ENCODE data around the gene TC2N. TPM values are rescaled to one million over a fixed set of nuclear protein-coding genes. Genes with fewer than 3 reads are reported as not detected.

The TC2N gene
- total and polyA plus RNA-seq, 2 experiments from 2014 or later, result 10.0 to 35.0 TPM

- Histone ChIP-seq H4K20me1 (replicated peaks; ENCODE audit: insufficient read depth) (no peaks in the 10 kb centered on the region), H3K36me3 (ENCODE audit: insufficient read depth) (no peaks in the 10 kb centered on the region), H3K4me3 (no peak overlapping the region), H3K4me1 (ENCODE audit: insufficient read depth) (no peaks in the 10 kb centered on the region), H2AFZ (peak overlapping the region; percentile 25; the same call in 1 of the 2 replicates), H3K4me2 (no peak overlapping the region), H3K27me3 (ENCODE audit: insufficient read depth) (no peaks in the 10 kb centered on the region), H3F3A (replicated peaks; ENCODE audit: low read depth) (no peaks in the 10 kb centered on the region), H3K79me2 (replicated peaks; ENCODE audit: insufficient read depth) (no peaks in the 10 kb centered on the region), H3K9me2 (ENCODE audit: insufficient read depth) (no peaks in the 10 kb centered on the region), H3K27ac (ENCODE audit: low read depth) (no peak overlapping the region)
- Mint-ChIP-seq H3K4me1 (peaks cover 7% of the 10 kb centered on the region; the same call in 2 of the 3 replicates), H3K36me3 (ENCODE audit: low read depth) (no peaks in the 10 kb centered on the region), H3K9me3 (no peaks in the 10 kb centered on the region), H3K27me3 (ENCODE audit: insufficient read depth, low read depth, poor library complexity) (peaks cover 2% of the 10 kb centered on the region), H3K4me3 (no peak overlapping the region), H3K27ac (no peak overlapping the region)
- ATAC-seq, result peak; percentile 34; the same call in 2 of the 3 replicates
- TF ChIP-seq ZNF462 (CRISPR knock-in tag; IDR thresholded peaks at IDR 0.05), result no peak
- TF ChIP-seq ZNF331 (CRISPR knock-in tag; IDR thresholded peaks at IDR 0.05; ENCODE audit: low read depth), result no peak
- no peak for TF ChIP-seq NANOG (IDR thresholded peaks at IDR 0.05; ENCODE audit: borderline replicate concordance)
- peak in 1 of 2 experiments; percentile 20; a peak in 2 of 4 replicates for TF ChIP-seq CTCF (conservative IDR thresholded peaks at IDR 0.05; ENCODE audit: low read depth in 2 of 2)
- no peak for TF ChIP-seq REST (IDR thresholded peaks at IDR 0.05; ENCODE audit: unreplicated experiment)
- TF ChIP-seq ETS1 (IDR thresholded peaks at IDR 0.05), result no peak
- no peak for DNase-seq (ENCODE audit: low spot score)
These were observed 9.2 kb upstream of the TC2N start for GRCh38 chr14:91876492-91876891.

Measured in GM23338 (cell line).